Activated CD8-positive, alpha-beta memory T cell treated with anti-CD3 and anti-CD28 coated beads for 24 hours (primary cell): ENCODE measurements around the gene RSPO4.

Experiments
- DNase-seq: peaks from one replicate; pipeline ENCODE4 v3.0.0-alpha.2; 2020

Gene RSPO4

GRCh38 chr20:940926-941325 lies 61.2 kb downstream of the RSPO4 start:
- no peak for DNase-seq

GRCh38 chr20:939606-940005 lies 62.5 kb downstream of the RSPO4 start:
- DNase-seq: no peak

GRCh38 chr20:934186-934840 lies 67.8 kb downstream of the RSPO4 start:
- peak; percentile 19 for DNase-seq

- DNase-seq: no peak
These were observed 69.1 kb downstream of the RSPO4 start for GRCh38 chr20:933029-933428.

GRCh38 chr20:931401-931800 lies 70.7 kb downstream of the RSPO4 start:
- no peak for DNase-seq

- no peak for DNase-seq
These were observed 75.4 kb downstream of the RSPO4 start for GRCh38 chr20:926670-927069.

GRCh38 chr20:925516-925915 lies 76.6 kb downstream of the RSPO4 start:
- no peak for DNase-seq

- no peak for DNase-seq
These were observed 77.5 kb downstream of the RSPO4 start for GRCh38 chr20:924639-925038.

GRCh38 chr20:922781-923180 lies 79.3 kb downstream of the RSPO4 start:
- DNase-seq: no peak

GRCh38 chr20:921068-921467 lies 81.0 kb downstream of the RSPO4 start:
- DNase-seq: no peak

- DNase-seq: no peak
These were observed 81.8 kb downstream of the RSPO4 start for GRCh38 chr20:920311-920710.

GRCh38 chr20:919491-919916 lies 82.6 kb downstream of the RSPO4 start:
- no peak for DNase-seq

- DNase-seq: no peak
These were observed 84.7 kb downstream of the RSPO4 start for GRCh38 chr20:917416-917815.

GRCh38 chr20:916825-917224 lies 85.3 kb downstream of the RSPO4 start:
- no peak for DNase-seq

GRCh38 chr20:916125-916799 lies 85.8 kb downstream of the RSPO4 start, which contains the start of gene ANGPT4:
Gene ANGPT4 (minus strand): TSS chr20:916334. CDS start chr20:916214, 120 bp downstream.
- DNase-seq: no peak

- no peak for DNase-seq
These were observed 87.2 kb downstream of the RSPO4 start for GRCh38 chr20:914727-915498.

GRCh38 chr20:913306-913849 lies 88.7 kb downstream of the RSPO4 start:
- no peak for DNase-seq

- DNase-seq: no peak
These were observed 90.1 kb downstream of the RSPO4 start for GRCh38 chr20:911882-912600.

- DNase-seq: no peak
These were observed 91.0 kb downstream of the RSPO4 start for GRCh38 chr20:910870-911770.

GRCh38 chr20:910132-910869 lies 91.8 kb downstream of the RSPO4 start:
- DNase-seq: no peak

- DNase-seq: no peak
These were observed 92.5 kb downstream of the RSPO4 start for GRCh38 chr20:909641-910040.
